Activated CD8-positive, alpha-beta memory T cell treated with anti-CD3 and anti-CD28 coated beads, Interleukin-2, amount 50 U/mL, for 48 hours (primary cell): ENCODE data around the gene CYP2E1.
"Not testable (repeated sequence)": the region's sequence is repeated elsewhere in the genome, so short reads cannot be mapped to it uniquely, and the experiment has no call there.

Experiments
- DNase-seq: peaks from one replicate; pipeline ENCODE4 v3.0.0-alpha.2; 2020

CYP2E1 gene

DNA sequence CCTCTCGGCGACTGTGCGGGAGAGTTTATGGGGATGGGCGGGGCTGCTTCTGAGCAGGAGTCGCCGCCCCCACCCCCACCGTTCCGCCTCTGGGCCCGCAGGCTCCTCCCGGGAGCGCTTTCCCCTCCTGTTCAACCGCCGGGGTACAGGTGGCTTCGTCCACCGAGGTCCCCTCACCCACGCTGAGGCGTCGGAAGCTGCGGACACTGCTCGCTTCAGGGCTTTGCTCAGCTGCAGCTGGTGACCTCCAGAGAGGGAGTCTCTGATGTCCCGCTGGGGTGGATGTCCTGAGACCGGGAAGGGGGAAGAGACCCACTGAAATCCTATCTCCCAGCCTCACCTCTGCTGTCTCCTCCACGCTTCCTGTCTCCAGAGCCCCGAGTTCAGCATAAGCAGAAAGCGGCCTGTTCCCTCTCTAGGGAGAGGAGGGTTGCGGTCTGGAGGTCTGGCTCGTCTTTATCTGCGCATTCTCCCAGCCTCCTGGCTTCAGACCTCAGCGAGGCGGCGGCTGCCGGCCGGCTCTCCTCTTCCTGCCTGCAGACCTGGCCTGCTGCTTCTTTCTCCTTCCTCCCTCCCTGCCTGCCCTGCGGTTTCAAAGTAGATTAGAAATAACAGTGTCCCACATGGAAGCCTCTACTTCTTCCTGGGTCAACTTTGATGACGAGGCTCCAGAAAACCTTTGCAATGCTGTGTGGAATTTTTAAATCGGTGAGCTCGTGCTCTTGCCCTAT is 1.8 kb downstream of the CYP2E1 start:
- no peak for DNase-seq

DNA sequence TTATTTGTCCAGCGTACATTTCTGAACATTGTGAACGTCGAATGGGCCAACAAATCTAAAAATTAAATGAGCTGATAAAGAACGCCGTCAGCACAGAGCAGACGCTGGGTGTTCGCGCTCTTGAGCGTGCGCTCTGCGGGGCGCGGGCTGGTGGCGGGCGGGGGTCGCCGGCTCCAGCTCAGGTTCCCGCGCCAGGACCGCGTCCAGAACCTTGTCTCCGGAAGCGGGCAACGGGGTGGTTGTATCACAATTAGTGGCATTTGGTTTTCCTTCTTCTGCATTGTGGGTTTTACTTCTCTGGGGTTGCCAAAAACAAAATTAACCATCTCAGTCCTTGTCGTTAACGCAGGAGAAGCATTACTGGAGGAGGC is 2.4 kb downstream of the CYP2E1 start:
- DNase-seq = no peak

DNA sequence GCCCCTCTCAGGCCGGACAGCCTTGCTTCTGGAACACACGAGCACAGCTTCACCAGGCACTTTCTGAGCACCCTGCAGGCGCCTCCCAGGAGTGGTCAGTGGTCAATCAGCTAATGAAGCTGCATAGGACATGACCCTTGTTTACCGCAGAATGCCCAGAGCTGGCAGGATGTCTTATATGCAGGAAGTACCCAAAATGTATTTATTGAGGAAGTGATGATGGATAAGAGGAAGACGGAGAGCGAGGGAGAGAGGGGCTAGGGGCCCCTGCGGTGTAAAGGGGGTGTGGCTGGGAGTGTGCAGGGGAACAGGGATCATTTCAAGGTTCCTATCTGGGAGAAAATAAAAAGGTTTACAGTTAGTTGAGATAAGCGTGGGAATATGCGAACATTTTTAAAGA is 3.3 kb downstream of the CYP2E1 start:
- no peak for DNase-seq

DNA sequence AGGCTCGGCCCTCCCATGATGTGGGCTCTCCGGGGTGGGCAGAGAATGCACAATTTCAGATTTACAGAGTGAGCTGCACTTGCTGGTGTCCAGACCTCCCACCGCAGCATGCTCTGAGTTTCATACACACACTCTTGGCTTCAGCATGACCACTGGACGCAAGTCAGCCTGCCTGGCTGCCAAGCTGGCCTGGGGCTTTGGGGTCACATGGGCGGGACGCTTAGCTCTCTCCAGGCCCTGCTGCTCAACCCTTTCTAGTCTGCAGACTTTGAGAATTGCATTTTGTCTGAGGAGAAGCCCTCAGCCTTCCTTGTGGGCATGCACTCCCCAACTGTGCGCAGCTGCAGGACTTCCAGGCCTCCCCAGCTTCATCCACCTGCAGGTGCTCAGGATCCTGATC is 5.7 kb downstream of the CYP2E1 start:
- DNase-seq = no peak

DNA sequence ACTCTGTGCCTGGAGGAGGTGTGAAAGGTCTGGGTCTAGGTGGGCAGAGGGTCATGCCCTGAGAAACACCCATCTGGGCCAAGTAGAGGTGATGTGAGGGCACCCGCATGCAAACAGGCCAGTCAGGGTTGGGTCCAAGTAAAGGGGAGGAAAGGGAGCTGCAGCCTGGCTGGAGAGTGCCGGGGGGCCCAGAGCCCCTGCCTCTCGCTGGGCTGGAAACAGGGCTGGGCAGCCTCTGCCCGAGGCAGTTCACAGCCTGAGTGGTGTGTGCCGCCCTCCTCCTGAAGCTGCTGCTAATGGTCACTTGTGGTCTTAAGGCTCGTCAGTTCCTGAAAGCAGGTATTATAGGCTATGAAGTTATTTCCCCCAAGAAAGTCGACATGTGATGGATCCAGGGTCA is 7.3 kb downstream of the CYP2E1 start:
- no peak for DNase-seq

DNA sequence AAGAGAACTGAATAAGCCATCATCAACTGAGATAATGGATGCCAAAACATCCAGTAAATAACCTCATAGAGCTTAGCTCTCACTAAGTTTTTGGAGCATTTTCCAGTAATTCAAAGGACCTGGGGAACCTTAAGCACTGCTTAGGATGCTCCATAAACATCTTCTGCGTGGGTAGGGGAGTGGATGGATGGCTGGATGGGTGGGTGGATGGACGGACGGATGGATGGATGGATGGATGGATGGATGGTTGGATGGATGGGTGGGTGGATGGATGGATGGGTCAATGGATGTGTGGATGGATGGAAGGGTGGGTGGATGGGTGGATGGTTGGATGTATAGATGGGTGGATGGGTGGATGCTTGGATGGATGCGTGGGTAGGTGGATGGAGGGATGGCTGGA is 9.0 kb downstream of the CYP2E1 start:
- no peak for DNase-seq

DNA sequence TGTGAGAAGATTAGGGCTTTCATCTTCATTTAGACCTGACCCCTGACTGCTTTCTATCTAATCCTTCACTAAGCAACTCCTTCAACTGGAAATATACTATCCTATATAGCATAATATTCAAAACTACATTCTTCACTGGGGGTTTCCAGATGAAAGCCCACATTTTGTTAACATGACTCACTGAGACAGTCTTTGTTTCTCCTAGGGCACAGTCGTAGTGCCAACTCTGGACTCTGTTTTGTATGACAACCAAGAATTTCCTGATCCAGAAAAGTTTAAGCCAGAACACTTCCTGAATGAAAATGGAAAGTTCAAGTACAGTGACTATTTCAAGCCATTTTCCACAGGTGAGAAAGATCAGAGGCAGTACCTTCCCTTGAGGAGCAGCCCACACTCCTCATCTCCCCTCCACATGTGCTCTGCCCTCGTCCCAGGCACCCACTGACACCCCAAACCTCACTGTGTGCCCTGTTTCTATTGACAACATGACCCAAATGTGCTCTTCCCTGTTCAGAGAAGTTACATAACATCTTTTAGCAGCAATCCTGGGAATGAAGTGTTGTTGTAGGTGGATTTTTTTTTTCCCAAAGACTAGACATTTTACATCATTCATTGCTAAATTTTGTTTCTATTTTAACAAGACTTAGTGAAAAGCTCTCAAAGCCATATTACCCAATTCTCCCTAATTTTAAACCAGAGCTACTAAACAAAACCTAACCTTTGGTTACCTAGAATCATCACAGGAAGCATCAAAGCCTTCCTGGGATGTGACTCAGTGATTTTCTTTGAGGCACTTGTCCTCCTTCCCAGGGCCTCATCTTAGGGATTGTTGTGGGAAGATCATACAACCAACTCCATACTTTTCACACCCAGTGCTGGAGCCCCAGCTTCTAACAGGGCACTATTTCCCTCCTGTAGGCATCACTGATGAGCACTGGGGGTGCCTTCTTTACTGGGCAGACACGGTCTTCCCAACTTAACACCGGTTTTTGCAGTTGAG is 10.7 kb downstream of the CYP2E1 start:
- no peak for DNase-seq

DNA sequence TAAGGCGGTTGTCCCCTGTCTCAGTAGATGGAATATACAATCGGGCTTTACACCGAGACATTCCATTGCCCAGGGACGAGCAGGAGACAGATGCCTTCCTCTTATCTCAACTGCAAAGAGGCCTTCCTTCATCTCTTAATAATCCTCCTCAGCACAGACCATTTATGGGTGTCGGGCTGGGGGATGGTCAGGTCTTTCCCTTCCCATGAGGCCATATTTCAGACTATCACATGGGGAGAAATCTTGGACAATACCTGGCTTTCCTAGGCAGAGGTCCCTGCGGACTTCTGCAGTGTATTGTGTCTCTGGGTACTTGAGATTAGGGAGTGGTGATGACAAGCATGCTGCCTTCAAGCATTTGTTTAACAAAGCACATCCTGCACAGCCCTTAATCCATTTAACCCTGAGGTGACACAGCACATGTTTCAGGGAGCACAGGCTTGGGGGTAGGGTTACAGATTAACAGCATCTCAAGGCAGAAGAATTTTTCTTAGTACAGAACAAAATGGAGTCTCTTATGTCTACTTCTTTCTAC is 14.3 kb downstream of the CYP2E1 start:
- DNase-seq = not testable (repeated sequence)

DNA sequence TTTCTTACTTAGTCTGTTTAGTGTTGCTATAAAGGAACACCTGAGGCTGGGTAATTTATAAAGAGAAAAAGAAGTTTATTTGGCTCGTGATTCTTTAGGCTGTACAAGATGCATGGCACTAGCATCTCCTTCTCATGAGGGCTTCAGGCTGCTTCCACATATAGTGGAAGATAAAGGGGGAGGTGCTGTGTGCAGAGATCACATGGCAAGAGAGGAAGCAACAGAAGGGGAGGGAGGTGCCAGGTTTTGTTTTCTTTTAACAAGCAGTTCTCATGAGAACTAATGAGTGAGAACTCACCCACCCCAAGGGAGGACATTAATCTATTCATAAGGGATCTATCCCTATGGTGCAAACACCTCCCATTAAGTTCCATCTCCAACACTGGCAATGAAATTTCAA is 17.3 kb downstream of the CYP2E1 start:
- DNase-seq = no peak

DNA sequence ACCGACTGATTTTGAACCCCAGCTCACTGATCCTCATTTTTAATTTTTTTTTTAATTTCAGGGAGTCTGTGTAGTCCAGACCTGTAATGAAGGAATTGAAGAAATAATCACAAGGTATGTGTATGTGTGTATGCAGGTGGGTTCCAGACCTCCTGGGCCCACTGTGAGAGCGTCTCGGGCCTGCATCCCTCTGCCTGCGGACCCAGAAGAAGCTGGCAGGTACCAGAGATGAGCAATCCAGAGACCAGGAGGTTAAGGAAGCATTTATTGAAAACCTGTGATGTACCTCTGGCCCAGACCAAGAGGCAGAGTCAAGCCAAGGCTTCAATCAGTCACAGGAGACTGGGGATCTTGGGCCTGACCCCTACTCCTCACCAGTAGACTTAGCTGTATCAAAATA is 27.4 kb downstream of the CYP2E1 start:
- no peak for DNase-seq

DNA sequence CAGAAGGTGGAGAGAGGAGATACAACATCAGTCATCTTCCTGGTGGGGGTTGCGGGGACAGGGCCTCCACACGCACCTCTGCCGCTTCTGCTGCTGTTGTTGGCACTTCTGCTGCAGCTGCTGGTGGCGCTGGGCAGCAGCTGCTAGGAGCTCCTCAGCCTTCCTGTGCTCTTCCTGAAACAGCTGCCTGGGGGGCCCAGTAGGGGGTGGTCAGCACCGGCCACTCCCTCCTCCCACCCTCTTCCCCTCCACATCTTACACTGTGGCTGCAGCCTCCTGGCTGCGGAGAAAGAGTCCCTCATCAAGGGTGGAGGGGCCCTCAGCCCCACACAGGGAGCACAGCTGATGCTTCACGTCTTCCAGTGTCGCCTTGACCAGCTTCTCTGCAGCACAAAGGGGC is 28.4 kb downstream of the CYP2E1 start:
- DNase-seq = no peak

DNA sequence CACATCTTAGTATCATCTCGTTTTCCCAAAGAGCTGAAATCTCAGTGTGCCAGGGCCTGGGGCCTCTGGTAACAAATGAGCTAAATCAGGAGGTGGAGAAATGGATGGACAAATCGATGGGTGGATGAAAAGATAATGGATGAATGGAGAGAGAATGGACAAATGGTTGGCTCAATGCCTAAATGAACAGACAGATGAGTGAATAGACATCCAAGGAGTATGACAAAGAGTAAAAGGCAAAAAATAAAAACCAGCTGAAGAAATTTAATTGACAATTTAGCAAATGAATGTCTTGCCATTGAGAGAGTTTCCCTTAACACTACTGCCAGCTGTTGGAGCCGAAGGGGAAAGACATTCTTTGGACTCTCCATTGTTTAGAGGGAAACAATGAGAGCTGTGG is 30.2 kb downstream of the CYP2E1 start:
- no peak for DNase-seq

DNA sequence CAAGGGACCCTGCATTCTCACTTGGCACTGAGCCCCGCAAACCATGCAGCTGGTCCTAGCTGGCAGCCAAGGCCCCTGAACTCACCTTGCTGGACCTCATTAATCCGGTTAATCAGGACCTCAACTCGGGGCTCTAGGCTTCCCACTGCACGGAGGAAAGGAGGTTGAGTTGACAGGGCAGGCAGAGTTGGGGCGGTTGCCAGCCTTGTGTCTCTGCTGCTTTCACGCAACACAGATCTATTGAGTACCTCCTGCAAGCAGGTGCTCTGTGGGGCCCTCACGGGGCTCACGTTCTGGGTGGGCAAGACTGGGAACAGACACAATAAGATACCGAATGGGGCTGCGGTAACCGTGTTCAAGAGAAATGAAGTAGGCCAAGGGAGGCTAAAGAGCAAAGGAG is 32.1 kb downstream of the CYP2E1 start:
- no peak for DNase-seq

DNA sequence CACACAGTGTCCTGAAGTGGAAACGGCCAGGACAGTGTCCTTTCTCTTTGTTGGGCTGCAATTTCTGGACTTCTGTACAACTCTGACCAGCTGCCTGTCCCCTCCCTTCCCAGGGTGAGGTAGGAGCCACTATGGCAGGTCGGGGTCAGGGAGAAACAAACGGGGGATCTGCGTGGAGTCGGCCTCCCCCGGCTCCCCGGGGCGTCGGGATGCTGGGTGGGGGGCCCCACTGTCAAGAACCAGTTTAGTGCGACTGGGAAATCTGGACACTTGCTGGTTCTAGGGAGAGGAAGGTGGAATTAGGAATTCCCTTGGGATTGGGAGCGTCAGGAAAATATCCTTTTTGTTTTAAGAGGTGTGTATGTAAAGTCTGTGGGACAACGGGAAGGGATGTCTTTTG is 37.7 kb downstream of the CYP2E1 start:
- no peak for DNase-seq

DNA sequence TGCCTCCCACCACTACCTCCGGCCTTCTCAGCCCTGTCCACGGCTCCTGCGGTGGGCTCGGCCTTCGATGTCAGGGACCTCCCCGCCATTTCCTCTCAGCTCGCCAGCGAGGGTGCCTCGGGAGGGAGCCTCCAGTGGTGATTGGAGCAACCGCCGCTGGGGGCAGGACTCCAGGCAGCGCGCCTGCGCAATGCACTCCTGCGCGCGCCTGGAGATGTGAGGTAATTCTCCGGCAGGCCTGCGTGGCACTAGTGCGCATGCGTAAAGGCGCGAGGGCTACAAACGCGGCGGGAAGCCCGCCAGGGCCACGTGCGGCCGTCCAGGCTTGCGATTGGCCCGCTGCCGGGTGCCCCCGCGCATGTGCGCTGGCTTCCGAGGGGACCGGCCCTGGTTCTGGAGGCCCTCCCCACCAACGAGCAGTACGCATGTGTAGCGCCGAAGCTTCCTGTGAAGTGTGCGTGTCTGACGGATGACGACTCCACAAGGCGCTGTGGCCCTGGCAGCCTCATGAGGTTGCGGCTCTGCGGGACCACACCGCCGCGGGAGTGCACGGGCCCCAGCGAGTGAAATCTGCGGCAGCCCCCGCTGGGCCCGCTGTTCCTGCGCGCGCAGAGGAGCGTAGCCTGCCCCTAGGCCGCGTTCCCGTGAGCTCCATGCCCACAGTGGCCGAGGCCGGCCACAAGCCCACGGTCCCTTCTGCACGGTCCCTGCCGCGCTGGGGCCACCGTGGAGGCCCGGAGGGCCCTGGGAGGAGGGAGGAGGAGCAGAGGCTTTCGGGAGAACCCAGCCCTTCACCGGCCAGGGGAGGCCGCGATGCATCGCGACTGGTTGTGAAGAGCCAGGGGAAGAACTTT is 38.5 kb downstream of the CYP2E1 start, which contains the start of gene SYCE1:
TSS of gene SYCE1 (minus strand) at position 143 of the 854 bp plus-strand sequence. CDS start at position 89, 54 bp downstream.
- no peak for DNase-seq

DNA sequence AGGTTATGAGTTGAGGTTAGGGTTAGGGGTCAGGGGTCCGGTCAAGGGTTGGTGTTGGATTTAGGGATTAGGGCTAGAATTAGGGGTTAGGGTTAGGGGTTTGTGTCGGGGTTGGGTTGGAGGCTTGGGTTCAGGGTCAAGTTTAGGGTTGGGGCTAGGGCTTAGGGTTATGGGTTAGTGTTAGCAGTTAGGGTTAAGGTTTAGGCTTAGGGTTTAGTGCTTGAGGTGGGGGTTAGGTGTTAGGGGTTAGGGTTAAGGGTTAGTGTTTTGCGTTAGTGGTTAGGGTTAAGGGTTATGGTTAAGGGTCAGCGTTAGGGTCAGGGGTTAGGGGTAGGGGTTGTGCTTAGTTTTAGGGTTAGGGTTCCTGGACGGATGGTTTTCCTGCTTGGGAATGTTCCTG is 40.0 kb downstream of the CYP2E1 start:
- DNase-seq = no peak

DNA sequence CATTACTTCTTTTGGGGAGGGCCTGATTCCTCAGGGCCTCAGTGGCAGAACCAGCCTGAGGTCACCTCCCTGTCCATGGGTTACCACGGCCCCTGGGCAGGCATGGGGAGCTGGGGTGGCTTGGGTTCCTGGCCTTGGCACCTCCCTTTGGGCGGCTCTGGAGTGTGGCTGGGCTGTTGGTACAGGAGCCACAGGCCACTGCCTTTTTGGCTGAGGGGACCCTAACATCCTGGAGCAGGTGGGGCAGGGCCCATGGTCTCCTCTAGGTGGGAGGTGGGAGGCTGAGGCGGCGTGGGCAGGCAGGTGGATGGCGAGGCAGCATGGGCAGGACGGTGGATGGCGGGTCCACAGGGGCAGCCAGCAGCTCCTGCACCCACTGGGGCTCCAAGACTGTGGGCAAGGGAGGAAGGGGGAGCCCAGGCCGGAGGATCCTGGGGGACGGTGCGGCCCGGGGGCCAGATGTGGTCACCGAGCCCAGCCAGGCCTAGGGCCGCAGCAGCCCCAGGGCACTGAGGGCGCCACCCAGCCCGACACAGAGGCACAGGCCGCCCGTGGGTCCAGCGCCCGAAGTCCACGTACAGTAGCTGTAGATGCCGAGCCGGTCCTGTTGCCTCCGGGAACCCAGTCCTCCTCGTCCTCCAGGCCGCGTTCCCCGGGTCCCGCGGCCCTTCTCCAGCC is 40.6 kb downstream of the CYP2E1 start:
- DNase-seq = no peak

DNA sequence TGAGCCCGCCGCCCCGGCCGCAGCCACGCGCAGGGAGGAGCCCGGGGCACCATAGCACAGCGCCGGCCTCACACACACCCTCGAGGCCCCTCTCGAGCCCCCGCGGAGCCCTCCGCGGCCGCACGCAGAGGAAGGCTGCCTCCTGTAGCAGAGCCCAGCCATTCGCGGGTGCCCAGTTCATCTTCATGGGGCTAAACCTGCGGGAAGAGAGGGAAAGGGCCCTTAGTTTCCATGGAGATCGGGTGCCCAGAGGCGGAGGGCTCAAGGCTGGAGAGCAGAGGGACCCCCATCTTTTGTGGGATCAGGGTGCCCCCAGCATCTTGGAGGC is 41.1 kb downstream of the CYP2E1 start:
- DNase-seq = no peak

DNA sequence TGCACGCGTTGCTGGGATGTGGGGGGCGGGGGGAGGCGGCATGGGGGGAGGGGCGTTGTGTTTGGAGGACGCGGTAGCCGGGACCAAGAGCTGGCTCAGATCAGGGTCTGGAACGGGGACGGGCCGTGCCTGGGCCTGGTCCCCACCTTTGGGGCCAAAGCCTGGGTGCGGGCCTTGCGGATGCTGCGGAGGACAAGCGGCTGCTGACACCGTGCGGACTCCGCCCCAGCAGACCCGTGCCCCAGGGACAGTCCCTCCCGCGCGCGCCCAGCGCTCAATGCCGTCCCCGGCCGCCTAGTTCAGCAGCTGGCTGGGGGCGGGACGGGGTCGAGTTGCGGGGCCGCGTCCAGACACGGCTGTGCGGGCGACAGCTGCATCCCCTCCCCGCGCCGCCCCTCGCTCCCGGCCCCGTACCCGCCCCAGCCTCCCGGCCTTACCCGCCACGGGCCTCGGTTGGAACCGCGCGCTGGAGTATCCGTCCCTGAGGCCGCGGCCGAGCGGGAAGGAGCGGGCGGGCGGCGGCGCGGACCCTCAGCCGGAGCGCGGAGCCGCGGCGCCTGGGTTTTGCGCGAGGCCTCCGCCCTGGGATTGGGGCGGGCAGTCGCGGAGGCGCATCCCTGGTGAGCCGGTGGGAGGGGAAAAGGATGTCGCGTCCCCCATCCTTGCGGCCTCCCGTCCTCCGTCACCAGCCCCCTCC is 41.8 kb downstream of the CYP2E1 start:
- DNase-seq = not testable (repeated sequence)

DNA sequence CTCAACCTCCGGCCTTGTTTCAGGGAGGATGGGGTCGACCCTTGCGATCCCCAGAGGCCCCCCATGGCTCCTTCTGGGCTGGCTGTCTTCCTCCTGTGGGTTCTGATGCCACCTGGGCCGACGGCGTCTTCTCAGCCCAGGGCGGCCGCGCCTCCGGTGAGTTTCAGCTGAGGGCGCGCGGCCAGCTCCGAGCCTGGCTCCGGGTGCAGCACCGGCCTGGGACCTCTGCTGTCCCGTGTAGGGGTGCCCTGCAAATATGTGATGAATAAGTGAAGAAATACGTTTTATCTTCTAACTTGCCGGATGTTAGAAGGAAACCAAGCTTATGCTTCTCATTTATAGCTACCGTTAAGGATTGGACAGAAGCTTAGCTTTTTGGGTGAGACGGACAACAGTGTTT is 42.6 kb downstream of the CYP2E1 start:
- not testable (repeated sequence) for DNase-seq

DNA sequence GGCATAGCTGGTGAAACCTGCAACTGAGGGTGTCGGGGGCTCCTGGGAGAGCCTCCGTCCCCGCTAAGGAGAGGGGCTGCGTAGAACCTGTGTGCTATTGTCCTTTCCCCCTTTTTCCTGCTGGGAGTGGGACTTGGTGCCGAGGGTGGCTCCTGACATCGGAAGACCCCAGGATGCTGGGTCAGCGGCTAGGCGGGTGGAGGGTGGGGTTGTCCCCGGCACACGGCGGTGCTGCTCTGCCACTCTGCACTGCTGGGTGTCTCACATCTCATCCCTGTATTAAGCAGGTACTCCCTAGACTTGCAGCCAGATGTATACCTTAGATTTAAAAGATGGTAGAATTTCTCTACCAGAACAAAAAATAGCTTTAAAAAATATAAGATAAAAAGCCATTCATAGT is 44.9 kb downstream of the CYP2E1 start:
- DNase-seq = not testable (repeated sequence)

DNA sequence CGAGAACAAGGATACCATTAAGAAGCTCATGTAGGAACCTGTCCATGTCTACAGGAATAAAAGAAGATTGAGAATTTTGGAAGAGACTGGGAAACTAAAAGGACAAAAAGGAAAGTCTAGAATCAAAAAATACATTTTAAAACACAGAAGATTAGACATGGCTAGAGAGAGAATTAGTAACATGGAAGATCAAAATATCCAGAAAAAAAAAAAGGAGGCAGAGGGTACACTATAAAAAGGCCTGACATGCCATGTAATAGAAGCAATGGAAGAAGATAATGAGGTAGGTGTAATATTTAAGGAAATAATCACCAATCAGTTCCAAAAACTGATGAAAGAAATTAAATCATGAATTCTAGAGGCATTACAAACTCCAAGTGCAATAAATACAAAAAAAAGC is 46.3 kb downstream of the CYP2E1 start:
- DNase-seq = not testable (repeated sequence)
